ENCODE data around the gene TSHZ3.

Gene TSHZ3

GRCh38 chr19:31389874-31390273 is 40.6 kb upstream of the TSHZ3 start:
- H3K4me3 ChIP-seq (ENCODE audit: low read depth, low read length), result no peak overlapping the region
- DNase-seq (ENCODE audit: low read depth), result no peak
- TF ChIP-seq CTCF (IDR thresholded peaks at IDR 0.05; ENCODE audit: low read depth, low read length), result no peak
- no peak for TF ChIP-seq MAX (IDR thresholded peaks at IDR 0.05; ENCODE audit: low read depth, low read length)
- no peak for TF ChIP-seq POLR2A (IDR thresholded peaks at IDR 0.05; ENCODE audit: extremely low read depth, insufficient read length)
- TF ChIP-seq MYC (IDR thresholded peaks at IDR 0.05; ENCODE audit: low read depth, low read length), result no peak

DNA sequence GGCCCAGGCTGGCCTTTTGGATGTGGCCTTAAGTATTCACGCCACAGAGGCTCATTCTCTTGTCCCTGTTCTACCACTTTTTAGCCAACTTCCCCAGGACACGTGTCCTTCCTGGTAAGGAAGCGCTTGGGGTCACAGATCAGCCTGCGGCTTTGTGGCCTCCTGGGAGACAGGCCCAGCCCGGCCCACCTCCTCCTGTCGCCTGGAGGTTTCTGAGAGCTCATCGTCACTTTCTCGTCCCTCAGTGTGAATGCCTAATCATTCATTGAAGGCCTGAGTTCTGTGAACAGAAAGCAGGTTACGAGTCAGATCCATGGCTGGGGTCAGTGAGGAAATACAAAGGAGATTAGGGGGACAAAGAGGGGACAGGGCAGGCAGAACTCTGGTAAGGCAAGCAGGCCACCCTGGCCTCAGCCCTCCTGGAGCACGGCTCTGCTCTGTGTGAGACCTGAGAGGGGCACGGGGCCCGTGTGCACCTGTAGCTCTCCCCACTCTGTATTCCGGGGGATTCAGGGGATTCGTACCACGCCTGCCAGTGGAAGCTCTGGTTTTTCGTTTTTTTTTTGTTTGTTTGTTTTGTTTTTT is 38.6 kb upstream of the TSHZ3 start:
- TF ChIP-seq MYC (IDR thresholded peaks at IDR 0.05; ENCODE audit: low read depth, low read length) (no peak), CTCF (IDR thresholded peaks at IDR 0.05; ENCODE audit: low read depth, low read length) (no peak), MAX (IDR thresholded peaks at IDR 0.05; ENCODE audit: low read depth, low read length) (no peak), POLR2A (IDR thresholded peaks at IDR 0.05; ENCODE audit: extremely low read depth, insufficient read length) (no peak)
- peak; percentile 4 for DNase-seq (ENCODE audit: low read depth)
- H3K4me3 ChIP-seq (ENCODE audit: low read depth, low read length), result no peak overlapping the region

DNA sequence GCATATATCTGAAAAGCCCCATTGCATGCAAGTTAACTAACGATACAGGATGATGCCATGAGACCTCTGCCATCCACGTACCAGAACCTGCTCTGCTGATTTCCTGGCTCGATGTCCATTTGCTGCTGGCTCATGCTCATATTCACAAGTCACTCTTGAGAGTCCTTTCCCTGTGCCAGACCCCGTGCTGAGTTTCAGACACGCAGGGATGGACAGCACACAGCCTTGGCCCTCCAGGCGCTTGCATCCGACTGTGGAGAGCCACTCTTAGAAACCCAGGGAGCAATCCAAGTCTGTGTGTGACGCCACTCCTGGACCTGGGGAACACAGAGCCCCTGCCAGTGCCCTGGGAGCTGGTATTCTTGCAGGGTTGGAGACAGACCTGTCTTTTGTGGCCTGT is 37.6 kb upstream of the TSHZ3 start:
- no peak for TF ChIP-seq POLR2A (IDR thresholded peaks at IDR 0.05; ENCODE audit: extremely low read depth, insufficient read length)
- no peak for TF ChIP-seq CTCF (IDR thresholded peaks at IDR 0.05; ENCODE audit: low read depth, low read length)
- no peak for TF ChIP-seq MYC (IDR thresholded peaks at IDR 0.05; ENCODE audit: low read depth, low read length)
- TF ChIP-seq MAX (IDR thresholded peaks at IDR 0.05; ENCODE audit: low read depth, low read length), result no peak
- DNase-seq (ENCODE audit: low read depth), result no peak
- H3K4me3 ChIP-seq (ENCODE audit: low read depth, low read length), result no peak overlapping the region

DNA sequence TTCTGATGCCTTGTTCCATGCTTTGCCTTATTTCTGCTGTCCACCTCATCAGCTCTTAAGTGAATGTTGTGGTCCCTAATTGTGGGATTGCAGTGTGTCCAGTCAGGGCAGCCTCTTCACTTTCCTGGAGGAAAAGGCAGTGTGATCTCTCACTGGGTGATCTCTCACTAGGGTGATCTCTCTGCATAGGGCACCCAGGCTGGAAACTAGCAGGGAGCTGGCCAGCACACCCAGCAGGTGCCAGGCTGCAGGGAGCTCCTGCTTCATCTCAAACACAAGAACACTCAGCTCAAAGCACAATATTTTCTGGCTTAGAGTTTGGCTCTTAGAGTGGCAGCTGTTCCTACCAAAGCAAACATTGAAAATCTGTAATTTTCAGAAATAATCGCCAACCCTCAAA is 36.5 kb upstream of the TSHZ3 start:
- DNase-seq (ENCODE audit: low read depth), result no peak
- H3K4me3 ChIP-seq (ENCODE audit: low read depth, low read length), result no peak overlapping the region
- TF ChIP-seq CTCF (IDR thresholded peaks at IDR 0.05; ENCODE audit: low read depth, low read length) (no peak), MAX (IDR thresholded peaks at IDR 0.05; ENCODE audit: low read depth, low read length) (no peak), MYC (IDR thresholded peaks at IDR 0.05; ENCODE audit: low read depth, low read length) (no peak), POLR2A (IDR thresholded peaks at IDR 0.05; ENCODE audit: extremely low read depth, insufficient read length) (no peak)

- TF ChIP-seq CTCF (IDR thresholded peaks at IDR 0.05; ENCODE audit: low read depth, low read length), result no peak
- no peak for TF ChIP-seq POLR2A (IDR thresholded peaks at IDR 0.05; ENCODE audit: extremely low read depth, insufficient read length)
- TF ChIP-seq MYC (IDR thresholded peaks at IDR 0.05; ENCODE audit: low read depth, low read length), result no peak
- TF ChIP-seq MAX (IDR thresholded peaks at IDR 0.05; ENCODE audit: low read depth, low read length), result no peak
- H3K4me3 ChIP-seq (ENCODE audit: low read depth, low read length), result no peak overlapping the region
- DNase-seq (ENCODE audit: low read depth), result no peak
Measured at GRCh38 chr19:31383553-31383952, 34.3 kb upstream of the TSHZ3 start.
